Parathyroid adenoma (tissue), 2 donors: ENCODE results near the gene HORMAD2.

Experiments used
- H2AFZ ChIP-seq: fragments of 300-600 bp; sonication (generic); one replicate; pipeline ENCODE4 v1.7.0; 2017; ENCODE audit warnings: antibody characterized with exemption, mild to moderate bottlenecking
- H3K27ac ChIP-seq: fragments of 300-600 bp; sonication (generic); one replicate; pipeline ENCODE4 v1.7.0; 2017
- H3K27me3 ChIP-seq: fragments of 300-600 bp; sonication (generic); one replicate; pipeline ENCODE4 v1.7.0; 2017; ENCODE audit warnings: low read length; ENCODE audit not compliant: control insufficient read depth, insufficient read depth
- H3K36me3 ChIP-seq: fragments of 300-600 bp; sonication (generic); one replicate; pipeline ENCODE4 v1.7.0; 2017; ENCODE audit warnings: low read length; ENCODE audit not compliant: control insufficient read depth, insufficient read depth
- H3K4me1 ChIP-seq: fragments of 300-600 bp; sonication (generic); one replicate; pipeline ENCODE4 v1.7.0; 2017; ENCODE audit warnings: control low read depth
- H3K4me2 ChIP-seq: fragments of 300-600 bp; sonication (generic); one replicate; pipeline ENCODE4 v1.7.0; 2017; ENCODE audit warnings: low read length
- H3K4me3 ChIP-seq: fragments of 300-600 bp; sonication (generic); one replicate; pipeline ENCODE4 v1.7.0; 2017; ENCODE audit warnings: low read depth, low read length
- H3K79me2 ChIP-seq: fragments of 300-600 bp; sonication (generic); one replicate; pipeline ENCODE4 v1.7.0; 2017; ENCODE audit warnings: control low read depth
- H3K9ac ChIP-seq: fragments of 300-600 bp; sonication (generic); one replicate; pipeline ENCODE4 v1.7.0; 2017; ENCODE audit warnings: mild to moderate bottlenecking
- H3K9me3 ChIP-seq: fragments of 300-600 bp; sonication (generic); one replicate; pipeline ENCODE4 v1.7.0; 2017; ENCODE audit warnings: low read length; ENCODE audit not compliant: control insufficient read depth
- TF ChIP-seq, protein P1 (sequence below): fragments of 300-600 bp; sonication (generic); IDR thresholded peaks from one replicate; pipeline ENCODE4 v1.7.0; 2017; ENCODE audit warnings: antibody characterized with exemption, mild to moderate bottlenecking
- donor health status: primary hyperparathyroidism.

Gene HORMAD2

DNA sequence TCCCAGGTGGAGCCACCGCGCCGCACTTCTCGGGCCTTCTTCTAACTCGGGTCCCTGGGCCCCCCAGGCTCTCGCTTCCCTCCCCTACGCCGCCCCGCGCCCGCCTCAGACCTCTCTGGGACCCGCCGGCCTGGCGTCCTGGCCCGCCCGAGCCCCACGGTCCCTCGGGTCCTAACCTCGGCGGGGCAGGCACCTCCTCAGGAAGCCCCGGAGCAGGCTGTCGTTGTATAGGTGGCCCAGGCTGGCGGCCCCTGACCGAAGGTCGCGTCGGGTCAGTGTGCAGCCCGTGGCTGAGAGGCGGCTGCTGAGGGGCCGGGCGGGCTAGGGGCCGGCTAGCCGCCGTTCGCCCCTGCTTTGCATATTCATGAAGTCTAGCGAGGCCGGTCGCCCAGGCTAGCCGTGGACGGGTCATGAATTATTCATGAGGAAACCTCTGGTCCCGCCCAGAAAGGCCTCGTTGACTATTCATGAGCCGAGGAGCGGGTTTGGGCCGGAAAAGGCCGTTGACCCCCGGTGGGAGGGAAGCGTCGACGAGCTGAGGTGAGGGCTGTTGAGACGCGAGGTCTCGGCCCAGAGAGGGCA, at the start of gene HORMAD2:
TSS of gene HORMAD2 (plus strand) at position 513 of the 582 bp plus-strand sequence. CDS start 13,489 bp downstream, outside the sequence.
- no peak within 1 kb of the TSS for H2AFZ ChIP-seq
- no peaks in the 10 kb centered on the region for H3K79me2 ChIP-seq
- no peak within 1 kb of the TSS for H3K4me3 ChIP-seq
- H3K36me3 ChIP-seq, result no peaks in the 10 kb centered on the region
- no peak within 1 kb of the TSS for H3K27ac ChIP-seq
- no peaks in the 10 kb centered on the region for H3K9me3 ChIP-seq
- H3K4me1 ChIP-seq, result no peaks in the 10 kb centered on the region
- TF ChIP-seq, protein P1, sequence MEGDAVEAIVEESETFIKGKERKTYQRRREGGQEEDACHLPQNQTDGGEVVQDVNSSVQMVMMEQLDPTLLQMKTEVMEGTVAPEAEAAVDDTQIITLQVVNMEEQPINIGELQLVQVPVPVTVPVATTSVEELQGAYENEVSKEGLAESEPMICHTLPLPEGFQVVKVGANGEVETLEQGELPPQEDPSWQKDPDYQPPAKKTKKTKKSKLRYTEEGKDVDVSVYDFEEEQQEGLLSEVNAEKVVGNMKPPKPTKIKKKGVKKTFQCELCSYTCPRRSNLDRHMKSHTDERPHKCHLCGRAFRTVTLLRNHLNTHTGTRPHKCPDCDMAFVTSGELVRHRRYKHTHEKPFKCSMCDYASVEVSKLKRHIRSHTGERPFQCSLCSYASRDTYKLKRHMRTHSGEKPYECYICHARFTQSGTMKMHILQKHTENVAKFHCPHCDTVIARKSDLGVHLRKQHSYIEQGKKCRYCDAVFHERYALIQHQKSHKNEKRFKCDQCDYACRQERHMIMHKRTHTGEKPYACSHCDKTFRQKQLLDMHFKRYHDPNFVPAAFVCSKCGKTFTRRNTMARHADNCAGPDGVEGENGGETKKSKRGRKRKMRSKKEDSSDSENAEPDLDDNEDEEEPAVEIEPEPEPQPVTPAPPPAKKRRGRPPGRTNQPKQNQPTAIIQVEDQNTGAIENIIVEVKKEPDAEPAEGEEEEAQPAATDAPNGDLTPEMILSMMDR, result no peak
- H3K9ac ChIP-seq, result no peak within 1 kb of the TSS
- H3K4me2 ChIP-seq, result no peak within 1 kb of the TSS
- no peaks in the 10 kb centered on the region for H3K27me3 ChIP-seq

- no peaks in the 10 kb centered on the region for H3K9me3 ChIP-seq
- H2AFZ ChIP-seq, result no peak overlapping the region
- no peak overlapping the region for H3K9ac ChIP-seq
- no peak overlapping the region for H3K27ac ChIP-seq
- no peak overlapping the region for H3K4me3 ChIP-seq
- TF ChIP-seq, protein P1, result no peak
- H3K79me2 ChIP-seq, result no peaks in the 10 kb centered on the region
- no peaks in the 10 kb centered on the region for H3K27me3 ChIP-seq
- no peak overlapping the region for H3K4me2 ChIP-seq
- no peaks in the 10 kb centered on the region for H3K4me1 ChIP-seq
- no peaks in the 10 kb centered on the region for H3K36me3 ChIP-seq
Measured at GRCh38 chr22:30031328-30031727, 48.9 kb upstream of the HORMAD2 start.

GRCh38 chr22:30031764-30032455, 48.4 kb upstream of the HORMAD2 start:
- no peak overlapping the region for H2AFZ ChIP-seq
- TF ChIP-seq, protein P1, result no peak

DNA sequence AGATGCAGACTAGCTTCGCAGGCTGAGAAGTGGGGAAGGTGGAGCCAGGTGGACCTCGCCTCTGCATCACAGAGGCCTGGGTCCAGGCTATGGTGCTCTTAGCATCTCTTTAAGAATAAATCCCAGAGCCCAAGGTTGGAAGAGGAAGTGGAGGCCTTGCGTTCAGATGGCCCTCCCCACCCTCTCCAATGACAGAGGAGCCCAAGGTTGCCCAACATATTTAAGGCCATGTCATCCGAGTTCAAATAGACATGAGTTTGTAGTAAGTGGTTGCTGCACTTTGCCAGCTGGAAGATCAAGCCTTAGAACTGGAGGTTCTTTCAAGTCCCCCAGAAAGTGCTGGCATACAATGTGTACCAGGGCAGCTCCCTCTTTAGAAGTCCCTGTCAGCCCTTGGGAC, 47.1 kb upstream of the HORMAD2 start:
- TF ChIP-seq, protein P1, result no peak

More at GRCh38 chr22:30031764-30032455, 48.4 kb upstream of the HORMAD2 start:
- Histone ChIP-seq H3K79me2 (no peaks in the 10 kb centered on the region), H3K27me3 (no peaks in the 10 kb centered on the region), H3K9ac (no peak overlapping the region), H3K4me1 (no peaks in the 10 kb centered on the region), H3K27ac (no peak overlapping the region), H3K36me3 (no peaks in the 10 kb centered on the region), H3K4me3 (no peak overlapping the region), H3K9me3 (no peaks in the 10 kb centered on the region), H3K4me2 (no peak overlapping the region)

More for the DNA sequence above, 47.1 kb upstream of the HORMAD2 start:
- Histone ChIP-seq H3K4me2 (no peak overlapping the region), H3K36me3 (no peaks in the 10 kb centered on the region), H3K9me3 (no peaks in the 10 kb centered on the region), H3K4me3 (no peak overlapping the region), H3K27ac (no peak overlapping the region), H3K4me1 (no peaks in the 10 kb centered on the region), H3K27me3 (no peaks in the 10 kb centered on the region), H3K79me2 (no peaks in the 10 kb centered on the region), H3K9ac (no peak overlapping the region), H2AFZ (no peak overlapping the region)
